G401 (cell line): ENCODE measurements around the gene CDC20. TPM values are rescaled to one million over a fixed set of nuclear protein-coding genes. Genes with fewer than 3 reads are reported as not detected.

Experiments used
- DNase-seq: peaks from one replicate; pipeline ENCODE4 v3.0.0-alpha.2; 2015; ENCODE audit warnings: low spot score
- in situ Hi-C: cut with HindIII; loops from 2 replicates; pipeline ENCODE4 v1.10.0; 2016; ENCODE audit warnings: low sequenced_read_pairs, mixed read lengths
- total RNA-seq: library from RNA; depleted of rRNA; stranded (reverse); fragments of >200 nt; shearing (Covaris generic); gene quantifications from 2 replicates; pipeline ENCODE4 v1.2.3, GENCODE V29; 2014

CDC20 gene
- total RNA-seq, 1 experiment from 2014 or later, result 289 TPM

GRCh38 chr1:43325381-43325780, 33.4 kb upstream of the CDC20 start:
- in situ Hi-C loops, result no loop called here
- DNase-seq, result no peak

- in situ Hi-C loops, result no loop called here
- no peak for DNase-seq
Observed at GRCh38 chr1:43327549-43328292, 31.1 kb upstream of the CDC20 start.

- DNase-seq, result no peak
Observed at GRCh38 chr1:43329995-43330751, 28.6 kb upstream of the CDC20 start.

GRCh38 chr1:43331688-43332087, 27.1 kb upstream of the CDC20 start:
- in situ Hi-C loops, result no loop called here
- DNase-seq, result no peak

More at GRCh38 chr1:43329995-43330751, 28.6 kb upstream of the CDC20 start:
- in situ Hi-C loops, result no loop called here

- in situ Hi-C loops, result no loop called here
- DNase-seq, result no peak
Observed at GRCh38 chr1:43334453-43335205, 24.2 kb upstream of the CDC20 start.

GRCh38 chr1:43337588-43337987, 21.2 kb upstream of the CDC20 start, which contains the start of gene MPL:
Gene MPL (plus strand): TSS chr1:43337818. CDS start chr1:43337849, 31 bp downstream.
- DNase-seq, result no peak
- in situ Hi-C loops, result no loop called here

- in situ Hi-C loops, result no loop called here
- no peak for DNase-seq
Observed at GRCh38 chr1:43338001-43338400, 20.8 kb upstream of the CDC20 start.

GRCh38 chr1:43339584-43340232, 19.1 kb upstream of the CDC20 start:
- in situ Hi-C loops, result no loop called here
- no peak for DNase-seq

GRCh38 chr1:43340559-43340958, 18.2 kb upstream of the CDC20 start:
- DNase-seq, result no peak
- in situ Hi-C loops, result no loop called here

- in situ Hi-C loops, result no loop called here
- DNase-seq, result no peak
Observed at GRCh38 chr1:43344267-43344850, 14.4 kb upstream of the CDC20 start.

GRCh38 chr1:43345120-43345519, 13.7 kb upstream of the CDC20 start:
- in situ Hi-C loops, result no loop called here

GRCh38 chr1:43346636-43347035, 12.1 kb upstream of the CDC20 start:
- in situ Hi-C loops, result no loop called here
- DNase-seq, result no peak

More at GRCh38 chr1:43345120-43345519, 13.7 kb upstream of the CDC20 start:
- DNase-seq, result no peak

GRCh38 chr1:43348343-43348808, 10.4 kb upstream of the CDC20 start:
- in situ Hi-C loops, result no loop called here

GRCh38 chr1:43348809-43349593, 9.8 kb upstream of the CDC20 start:
- in situ Hi-C loops, result no loop called here
- DNase-seq, result peak; percentile 86

More at GRCh38 chr1:43348343-43348808, 10.4 kb upstream of the CDC20 start:
- peak; percentile 53 for DNase-seq

- in situ Hi-C loops, result no loop called here
- peak; percentile 47 for DNase-seq
Observed at GRCh38 chr1:43349594-43350306, 9.0 kb upstream of the CDC20 start.

GRCh38 chr1:43350976-43351375, 7.8 kb upstream of the CDC20 start:
- in situ Hi-C loops, result no loop called here
- DNase-seq, result no peak
